Ectodermal cell (in vitro differentiated cells): Measurements from ENCODE around the gene MARCHF5.
"Not testable (repeated sequence)": the region's sequence is repeated elsewhere in the genome, so short reads cannot be mapped to it uniquely, and the experiment has no call there.

ENCODE experiments used
- H3K27ac ChIP-seq: 2 replicates; pipeline ENCODE4 v1.7.0; 2013; ENCODE audit warnings: mild to moderate bottlenecking, low read depth, low read length; ENCODE audit not compliant: insufficient read depth, poor library complexity, severe bottlenecking
- H3K27me3 ChIP-seq: 2 replicates; pipeline ENCODE4 v1.7.0; 2013; ENCODE audit warnings: mild to moderate bottlenecking, low read length; ENCODE audit not compliant: insufficient read depth, control insufficient read depth, poor library complexity, severe bottlenecking
- H3K36me3 ChIP-seq: one replicate; pipeline ENCODE4 v1.7.0; 2013; ENCODE audit warnings: low read length; ENCODE audit not compliant: control insufficient read depth, insufficient read depth
- H3K4me1 ChIP-seq: one replicate; pipeline ENCODE4 v1.7.0; 2013; ENCODE audit warnings: low read length; ENCODE audit not compliant: control insufficient read depth, insufficient read depth
- H3K4me3 ChIP-seq: 2 replicates; pipeline ENCODE4 v1.7.0; 2013; ENCODE audit warnings: low read depth, low read length, control low read depth; ENCODE audit not compliant: insufficient read depth
- H3K9me3 ChIP-seq: 2 replicates; pipeline ENCODE4 v1.7.0; 2013; ENCODE audit warnings: mild to moderate bottlenecking, low read length, moderate library complexity; ENCODE audit not compliant: control insufficient read depth
- WGBS, 2 experiments: methylation state at CpG; one replicate each; pipeline ENCODE4 v1.1.7; 2013; ENCODE audit warnings: missing lambda C conversion rate in 2 of 2; 5-methylcytosine and 5-hydroxymethylcytosine counted together

Gene MARCHF5

GRCh38 chr10:92347035-92347676 lies 56.2 kb downstream of the MARCHF5 start:
- H3K9me3 ChIP-seq, H3K27me3 ChIP-seq, H3K4me1 ChIP-seq, H3K27ac ChIP-seq, H3K4me3 ChIP-seq: not testable (repeated sequence)
- WGBS, 2 experiments = 89 to 94% methylated on average over 9 of the region's 9 CpGs
- peaks cover 27% of the 10 kb centered on the region for H3K36me3 ChIP-seq

GRCh38 chr10:92350411-92350810 lies 59.4 kb downstream of the MARCHF5 start:
- no peaks in the 10 kb centered on the region for H3K9me3 ChIP-seq
- no peak overlapping the region for H3K4me3 ChIP-seq
- no peak overlapping the region for H3K27ac ChIP-seq
- H3K4me1 ChIP-seq = peaks cover 3% of the 10 kb centered on the region
- peaks cover 19% of the 10 kb centered on the region for H3K36me3 ChIP-seq
- no peaks in the 10 kb centered on the region for H3K27me3 ChIP-seq
- WGBS, 2 experiments = 96% methylated on average over 4 of the region's 4 CpGs

DNA sequence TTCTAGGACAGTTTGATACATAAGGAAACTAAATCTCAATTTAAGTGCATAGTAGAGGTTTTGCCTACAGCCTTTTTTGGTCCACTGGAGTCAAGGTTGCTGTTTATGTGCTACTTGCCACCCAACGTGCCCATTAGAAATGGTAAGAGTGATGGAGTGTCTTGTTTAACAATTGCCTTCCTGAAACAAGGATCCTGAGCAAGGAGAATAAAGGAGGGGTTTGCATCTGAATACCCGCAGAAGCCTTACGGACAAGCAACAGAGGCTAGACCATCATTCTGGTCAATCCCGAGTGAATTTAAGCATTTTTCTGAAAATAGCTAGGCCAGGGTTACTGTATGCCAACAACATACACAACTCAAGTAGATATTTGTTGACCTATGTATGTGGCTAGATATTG lies 63.6 kb downstream of the MARCHF5 start:
- Histone ChIP-seq H3K36me3 (peaks cover 17% of the 10 kb centered on the region), H3K4me3 (no peak overlapping the region), H3K27ac (peak overlapping the region; percentile 17), H3K4me1 (peaks cover 3% of the 10 kb centered on the region), H3K9me3 (no peaks in the 10 kb centered on the region), H3K27me3 (no peaks in the 10 kb centered on the region)
- 28 to 30% methylated on average over 4 of the region's 4 CpGs for WGBS, 2 experiments

GRCh38 chr10:92356041-92356440 lies 65.1 kb downstream of the MARCHF5 start:
- peaks cover 3% of the 10 kb centered on the region for H3K4me1 ChIP-seq
- H3K36me3 ChIP-seq = peaks cover 3% of the 10 kb centered on the region
- WGBS, 2 experiments = 93 to 94% methylated on average over 7 of the region's 7 CpGs
- H3K27me3 ChIP-seq = no peaks in the 10 kb centered on the region
- H3K27ac ChIP-seq = no peak overlapping the region
- no peak overlapping the region for H3K4me3 ChIP-seq
- H3K9me3 ChIP-seq = no peaks in the 10 kb centered on the region

DNA sequence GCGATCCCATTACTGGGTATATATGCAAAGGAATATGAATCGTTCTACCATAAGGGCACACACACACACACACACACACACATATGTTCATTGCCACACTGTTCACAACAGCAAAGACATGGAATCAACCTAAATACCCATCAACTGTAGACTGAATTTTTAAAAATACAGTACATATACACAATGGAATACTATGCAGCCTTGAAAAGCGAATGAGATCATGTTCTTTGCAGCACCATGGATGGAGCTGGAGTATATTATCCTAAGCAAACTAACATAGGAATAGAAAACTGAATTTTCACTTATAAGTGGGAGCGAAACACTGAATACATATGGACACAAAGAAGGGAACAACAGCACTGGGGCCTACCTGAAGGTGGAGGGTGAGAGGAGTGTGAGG lies 72.5 kb downstream of the MARCHF5 start:
- no peak overlapping the region for H3K4me3 ChIP-seq
- H3K4me1 ChIP-seq = no peaks in the 10 kb centered on the region
- no peaks in the 10 kb centered on the region for H3K36me3 ChIP-seq
- 81 to 92% methylated on average over 3 to 4 of the region's 4 CpGs for whole genome bisulfite sequencing, 2 experiments
- H3K9me3 ChIP-seq = no peaks in the 10 kb centered on the region
- H3K27me3 ChIP-seq = no peaks in the 10 kb centered on the region
- no peak overlapping the region for H3K27ac ChIP-seq

DNA sequence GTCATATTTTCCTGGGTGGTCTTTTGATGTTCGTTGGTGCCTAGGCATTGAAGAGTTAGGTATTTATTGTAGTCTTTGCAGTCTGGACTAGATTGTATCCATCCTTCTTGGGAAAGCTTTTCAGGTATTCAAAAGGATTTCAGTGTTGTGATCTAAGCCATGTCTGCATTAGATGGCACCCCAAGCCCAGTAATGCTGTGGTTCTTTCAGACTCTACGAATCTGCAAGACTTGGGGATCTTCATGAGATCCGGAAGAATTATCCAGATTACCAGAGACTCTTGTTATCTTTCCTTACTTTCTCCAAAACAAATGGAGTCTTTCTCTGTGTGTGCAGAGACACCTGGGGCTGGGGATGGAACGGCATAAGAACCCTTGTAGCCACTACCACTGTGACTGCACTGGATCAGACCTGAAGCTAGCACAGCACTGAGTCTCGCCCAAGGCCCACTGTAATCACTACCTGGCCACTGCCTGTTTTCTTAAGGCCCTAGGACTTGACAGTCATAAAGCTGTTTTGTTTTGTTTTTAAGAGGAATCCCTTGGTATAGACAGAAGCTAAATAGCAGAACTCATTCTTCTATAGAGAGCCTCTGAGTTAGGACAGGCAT lies 75.5 kb downstream of the MARCHF5 start:
- H3K4me3 ChIP-seq = no peak overlapping the region
- no peaks in the 10 kb centered on the region for H3K4me1 ChIP-seq
- no peaks in the 10 kb centered on the region for H3K9me3 ChIP-seq
- 88 to 95% methylated on average over 5 of the region's 5 CpGs for WGBS, 2 experiments
- no peak overlapping the region for H3K27ac ChIP-seq
- no peaks in the 10 kb centered on the region for H3K27me3 ChIP-seq
- H3K36me3 ChIP-seq = no peaks in the 10 kb centered on the region

DNA sequence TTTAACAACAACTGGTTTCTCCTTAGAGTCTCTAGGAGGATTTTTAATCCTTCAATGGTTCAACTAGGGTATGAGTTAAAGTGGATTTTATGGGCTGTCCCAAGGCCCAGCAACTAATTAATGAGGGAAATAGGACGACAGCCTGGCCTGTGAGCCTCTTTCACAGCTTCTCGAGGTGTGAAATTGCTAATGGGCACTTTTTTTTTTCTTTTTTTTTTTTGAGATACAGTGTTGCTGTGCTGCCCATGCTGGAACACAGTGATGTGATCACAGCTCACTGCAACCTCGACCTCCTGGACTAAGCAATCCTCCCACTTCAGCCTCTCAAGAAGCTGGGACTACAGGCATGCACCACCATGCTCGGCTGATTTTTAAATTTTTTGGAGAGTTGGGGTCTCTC lies 87.0 kb downstream of the MARCHF5 start:
- Histone ChIP-seq H3K27ac (no peak overlapping the region), H3K4me3 (no peak overlapping the region), H3K4me1 (no peaks in the 10 kb centered on the region), H3K36me3 (no peaks in the 10 kb centered on the region), H3K27me3 (no peaks in the 10 kb centered on the region), H3K9me3 (no peaks in the 10 kb centered on the region)
- WGBS, 2 experiments = 73 to 81% methylated on average over 4 of the region's 4 CpGs

DNA sequence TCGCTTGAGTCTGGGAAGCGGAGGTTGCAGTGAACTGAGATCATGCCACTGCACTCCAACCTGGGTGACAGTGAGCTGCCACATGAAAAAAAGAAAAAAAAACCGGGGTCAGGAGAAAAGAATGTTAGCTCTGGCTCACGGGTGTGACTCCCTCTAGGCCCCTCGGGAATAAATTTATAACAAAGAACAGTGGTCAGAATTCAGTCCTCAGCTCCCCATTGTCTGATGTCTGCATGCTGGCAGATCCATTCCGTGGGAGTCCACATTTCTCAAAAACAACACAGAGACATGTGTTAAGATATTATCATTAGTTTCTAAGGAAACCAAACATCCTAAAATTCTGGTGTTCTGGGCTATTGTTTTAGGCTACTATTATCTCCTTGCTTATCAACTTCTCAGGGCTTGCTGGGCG lies 90.6 kb downstream of the MARCHF5 start:
- WGBS, 2 experiments = 71 to 75% methylated on average over 7 of the region's 7 CpGs
- Histone ChIP-seq H3K27me3 (no peaks in the 10 kb centered on the region), H3K27ac (no peak overlapping the region), H3K4me1 (no peaks in the 10 kb centered on the region), H3K36me3 (no peaks in the 10 kb centered on the region), H3K9me3 (no peaks in the 10 kb centered on the region), H3K4me3 (no peak overlapping the region)

- Histone ChIP-seq H3K27me3 (no peaks in the 10 kb centered on the region), H3K4me1 (no peaks in the 10 kb centered on the region), H3K36me3 (no peaks in the 10 kb centered on the region), H3K27ac (no peak overlapping the region), H3K4me3 (no peak overlapping the region), H3K9me3 (no peaks in the 10 kb centered on the region)
- WGBS, 2 experiments = 50 to 66% methylated on average over 4 of the region's 4 CpGs
Measured at GRCh38 chr10:92382631-92383030, 91.7 kb downstream of the MARCHF5 start.

DNA sequence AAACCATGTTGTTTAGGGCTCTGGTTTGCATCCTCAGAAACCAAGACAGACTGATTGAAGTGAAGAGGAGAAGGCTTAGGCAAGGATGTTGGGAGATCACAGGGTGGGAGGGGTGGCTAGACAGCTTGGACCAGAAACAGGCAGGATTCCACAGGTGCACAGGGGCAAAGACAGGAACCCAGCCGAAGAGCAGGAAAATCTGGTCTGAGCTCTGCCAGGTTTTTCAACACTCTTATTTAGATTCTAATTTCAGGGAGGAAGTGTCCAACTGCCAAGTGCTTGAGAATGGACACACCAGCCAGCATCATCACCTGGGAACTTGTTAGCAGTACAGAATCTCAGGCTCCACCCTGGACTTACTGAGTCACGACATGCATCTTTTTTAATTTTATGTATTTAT lies 93.8 kb downstream of the MARCHF5 start:
- Histone ChIP-seq H3K4me1 (no peaks in the 10 kb centered on the region), H3K36me3 (no peaks in the 10 kb centered on the region), H3K4me3 (no peak overlapping the region), H3K9me3 (no peaks in the 10 kb centered on the region), H3K27ac (no peak overlapping the region), H3K27me3 (no peaks in the 10 kb centered on the region)
- 87 to 95% methylated on average over 2 of the region's 2 CpGs for WGBS, 2 experiments
